Hypothalamus (tissue), 51 donors: Measurements from ENCODE around the gene HIBCH.
"Not testable (repeated sequence)": the region's sequence is repeated elsewhere in the genome, so short reads cannot be mapped to it uniquely, and the experiment has no call there.

Experiments used
- DNase-seq, 51 donors: peaks; one replicate each; lab custom pipeline; 2025; lab: John Stamatoyannopoulos, UW

The HIBCH gene

GRCh38 chr2:190343536-190344275, 24.1 kb upstream of the HIBCH start, which contains the start of gene INPP1:
INPP1 (plus strand) TSS chr2:190343589; CDS start chr2:190360103, 16,514 bp downstream.
- peak in 42 of 51 donors; percentile 25 to 85 (median 62) for DNase-seq

- DNase-seq: peak in 2 of 51 donors; percentile 11 to 68
These were observed 23.5 kb upstream of the HIBCH start for GRCh38 chr2:190343089-190343535.

DNA sequence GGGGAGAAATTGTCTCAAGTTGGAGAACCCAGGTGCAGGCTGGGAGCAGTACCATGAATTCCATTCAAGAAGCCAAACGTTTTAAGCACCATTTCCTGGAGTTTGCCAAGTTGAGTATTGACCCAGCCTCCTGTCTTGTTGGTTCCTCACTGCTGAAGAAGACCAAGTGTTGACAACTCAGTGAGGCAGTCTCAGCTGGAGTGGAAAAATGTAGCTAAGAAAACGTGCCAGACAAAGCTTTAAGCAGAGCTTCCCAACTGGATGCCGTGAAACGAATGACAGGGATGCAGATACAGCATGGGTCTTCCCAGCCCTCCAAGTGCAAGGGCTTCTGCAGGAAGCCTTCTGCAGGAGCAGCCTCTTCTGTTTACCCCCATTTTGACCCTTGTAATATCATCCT, 23.0 kb upstream of the HIBCH start:
- DNase-seq: no peak

- DNase-seq: no peak
These were observed 20.7 kb upstream of the HIBCH start for GRCh38 chr2:190340369-190340768.

DNA sequence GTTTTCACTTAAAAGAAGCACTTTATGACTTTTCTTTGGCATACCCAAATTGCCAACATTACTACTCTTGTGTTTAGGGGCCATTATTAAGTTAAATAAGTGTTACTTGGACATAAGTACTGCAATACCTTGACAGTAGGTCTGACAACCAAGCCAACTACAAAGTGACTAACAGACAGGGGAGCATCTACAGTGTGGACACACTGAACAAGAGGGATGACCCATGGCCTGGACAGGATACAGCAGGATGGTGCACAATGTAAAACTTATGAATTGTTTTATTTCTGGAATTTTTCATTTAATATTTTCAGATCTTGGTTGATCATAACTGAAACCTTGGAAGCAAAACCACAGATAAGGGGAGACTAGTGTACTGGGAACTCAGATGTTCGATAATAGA, 19.8 kb upstream of the HIBCH start:
- DNase-seq: no peak

DNA sequence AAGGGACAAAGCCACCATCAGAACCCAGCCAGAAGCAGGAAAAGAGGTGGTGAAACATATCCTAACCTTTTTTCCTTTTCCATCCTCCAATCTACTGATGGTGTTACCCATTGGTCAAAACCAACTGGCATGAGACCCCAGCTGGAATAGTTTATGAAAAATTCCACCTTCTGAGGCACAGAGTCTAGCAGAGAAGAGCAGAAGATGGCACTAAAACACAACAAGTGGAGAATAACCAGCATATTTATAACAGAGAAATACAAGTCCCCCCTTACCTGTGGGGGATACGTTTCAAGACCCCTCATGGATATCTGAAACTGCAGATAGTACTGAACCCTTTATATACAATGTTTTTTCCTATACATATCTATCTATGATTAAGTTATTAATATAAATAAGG, 18.8 kb upstream of the HIBCH start:
- peak in 1 of 51 donors; percentile 12 for DNase-seq

DNA sequence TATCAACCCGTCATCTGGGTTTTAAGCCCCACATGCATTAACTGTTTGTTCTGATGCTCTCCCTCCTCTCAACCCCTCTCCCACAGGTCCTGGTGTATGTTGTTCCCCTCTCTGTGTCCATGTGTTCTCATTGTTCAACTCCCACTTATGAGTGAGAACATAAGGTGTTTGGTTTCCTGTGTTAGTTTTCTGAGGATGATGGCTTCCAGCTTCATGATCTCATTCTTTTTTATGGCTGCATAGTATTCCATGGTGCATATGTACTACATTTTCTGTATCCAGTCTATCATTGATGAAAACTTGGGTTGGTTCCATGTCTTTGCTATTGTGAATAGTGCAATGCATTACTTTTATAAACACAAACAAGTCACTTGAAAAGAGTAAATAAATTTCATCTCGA, 16.8 kb upstream of the HIBCH start:
- no peak for DNase-seq

DNA sequence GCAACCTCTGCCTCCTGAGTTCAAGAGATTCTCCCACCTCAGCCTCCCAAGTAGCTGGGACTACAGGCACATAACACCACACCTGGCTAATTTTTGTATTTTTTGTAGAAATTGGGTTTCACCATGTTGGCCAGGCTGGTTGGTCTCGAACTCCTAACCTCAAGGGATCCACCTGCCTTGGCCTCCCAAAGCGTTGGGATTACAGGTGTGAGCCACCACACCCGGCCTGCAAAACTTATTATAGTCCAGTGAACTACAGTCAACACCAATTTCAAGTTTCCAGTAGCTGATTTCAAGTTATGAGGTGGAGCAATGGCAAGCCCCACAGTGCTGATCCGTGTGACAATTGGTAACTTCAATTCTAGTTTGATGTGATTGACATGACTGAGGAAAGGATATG, 16.0 kb upstream of the HIBCH start:
- DNase-seq: not testable (repeated sequence)

DNA sequence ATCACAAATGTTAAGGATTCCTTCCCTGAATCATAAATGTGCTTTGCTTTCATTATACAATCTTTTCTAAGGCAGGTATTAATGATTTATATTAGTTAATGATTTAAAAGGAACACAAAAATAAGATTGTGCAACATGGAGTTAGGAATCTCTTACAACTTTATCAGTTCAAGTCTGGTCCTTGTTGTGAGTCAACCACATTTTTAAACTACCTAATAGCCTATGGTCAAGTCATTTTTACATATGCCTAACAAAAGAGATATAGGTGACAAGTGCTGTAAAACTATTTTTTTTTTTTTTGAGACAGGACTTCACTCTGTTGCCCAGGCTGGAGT, 15.6 kb upstream of the HIBCH start:
- no peak for DNase-seq

- no peak for DNase-seq
These were observed 15.0 kb upstream of the HIBCH start for GRCh38 chr2:190334479-190335224.

- no peak for DNase-seq
These were observed 14.3 kb upstream of the HIBCH start for GRCh38 chr2:190333928-190334327.

- DNase-seq: no peak
These were observed 13.8 kb upstream of the HIBCH start for GRCh38 chr2:190333395-190333794.

- DNase-seq: no peak
These were observed 9.0 kb upstream of the HIBCH start for GRCh38 chr2:190328573-190329147.

DNA sequence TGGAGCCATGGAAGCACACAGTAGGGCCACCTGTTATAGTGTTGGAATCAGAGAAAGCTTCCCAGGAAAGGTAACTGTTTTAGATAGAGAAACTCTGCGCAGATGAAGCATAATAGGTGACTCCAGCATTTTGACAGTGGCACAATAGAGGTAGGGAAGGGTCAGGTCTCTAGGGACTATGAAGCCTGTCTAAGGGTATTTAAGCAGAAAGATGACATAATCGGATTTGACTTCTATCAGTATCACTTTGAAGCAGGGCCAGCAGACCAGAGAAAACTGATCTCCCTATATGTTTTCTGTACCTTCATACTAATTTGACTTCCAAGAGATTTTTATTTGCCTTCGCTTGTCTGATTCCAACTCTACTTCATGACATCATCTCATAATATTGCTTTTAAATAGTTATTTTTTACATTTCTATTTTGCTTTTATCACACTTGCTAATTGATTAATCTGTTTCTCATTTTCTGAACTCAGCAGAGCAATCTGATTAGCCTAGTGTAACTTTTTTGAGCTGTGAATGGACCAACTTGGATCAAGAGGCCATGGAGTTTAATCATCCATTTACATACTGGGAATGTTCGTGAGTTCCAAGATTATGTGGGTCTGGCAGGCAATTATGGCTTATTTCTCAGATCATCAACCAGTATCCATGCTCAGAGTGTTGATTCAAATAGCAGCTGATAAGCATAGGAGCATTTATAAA, 8.4 kb upstream of the HIBCH start:
- DNase-seq: no peak

DNA sequence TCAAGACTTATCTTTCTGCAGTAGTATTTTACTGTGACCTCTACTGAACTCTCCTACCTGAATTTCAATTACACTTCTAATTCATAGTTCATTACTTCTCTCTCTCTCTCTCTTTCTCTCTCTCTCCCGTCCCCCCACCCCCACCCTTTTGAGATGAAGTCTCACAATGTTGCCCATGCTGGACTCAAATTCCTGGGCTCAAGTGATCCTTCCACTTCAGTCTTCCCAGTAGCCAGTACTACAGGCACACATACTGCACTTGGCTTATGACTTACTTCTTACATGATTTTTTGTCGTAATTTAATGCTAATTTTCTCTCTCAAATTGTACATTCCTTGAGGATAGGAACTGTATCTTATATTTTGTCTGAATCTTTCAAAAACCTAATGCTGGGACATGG, 6.0 kb upstream of the HIBCH start:
- DNase-seq: no peak

DNA sequence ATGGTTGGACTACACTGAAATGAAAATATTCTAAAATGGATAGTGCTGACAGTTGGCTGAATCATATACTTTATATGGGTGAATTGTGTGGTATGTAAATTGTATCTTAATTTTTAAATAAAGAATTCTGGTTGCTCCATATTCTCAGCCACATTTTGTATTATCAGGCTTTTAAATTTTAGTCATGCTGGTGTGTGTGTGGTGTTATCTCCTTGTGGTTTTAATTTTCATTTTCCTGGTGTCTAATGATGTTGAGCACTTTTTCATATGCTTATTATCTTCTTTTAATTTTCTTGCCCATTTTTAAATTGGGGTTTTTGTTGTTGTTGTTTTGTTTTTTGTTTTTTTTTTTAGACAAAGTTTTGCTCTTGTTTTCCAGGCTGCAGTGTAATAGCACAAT, 3.8 kb upstream of the HIBCH start:
- no peak for DNase-seq

DNA sequence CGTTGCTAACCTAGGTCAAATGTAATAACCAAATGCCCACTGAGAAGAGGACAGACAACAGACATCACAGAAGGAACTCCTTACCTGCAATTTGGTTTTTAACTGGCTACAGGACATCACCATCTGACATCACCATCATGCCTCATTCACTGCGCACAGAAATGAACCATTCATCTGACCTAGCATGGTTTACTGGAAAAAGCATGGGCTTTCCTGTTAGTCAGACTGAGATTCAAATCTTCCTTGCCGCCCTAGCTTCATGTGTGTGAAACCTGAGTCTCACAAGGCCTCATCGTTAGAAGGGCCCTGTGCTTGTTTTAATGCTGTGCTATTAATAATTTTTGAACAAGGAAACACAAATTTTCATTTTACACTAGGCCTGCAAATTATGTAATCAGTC, 1.1 kb upstream of the HIBCH start:
- DNase-seq: no peak

DNA sequence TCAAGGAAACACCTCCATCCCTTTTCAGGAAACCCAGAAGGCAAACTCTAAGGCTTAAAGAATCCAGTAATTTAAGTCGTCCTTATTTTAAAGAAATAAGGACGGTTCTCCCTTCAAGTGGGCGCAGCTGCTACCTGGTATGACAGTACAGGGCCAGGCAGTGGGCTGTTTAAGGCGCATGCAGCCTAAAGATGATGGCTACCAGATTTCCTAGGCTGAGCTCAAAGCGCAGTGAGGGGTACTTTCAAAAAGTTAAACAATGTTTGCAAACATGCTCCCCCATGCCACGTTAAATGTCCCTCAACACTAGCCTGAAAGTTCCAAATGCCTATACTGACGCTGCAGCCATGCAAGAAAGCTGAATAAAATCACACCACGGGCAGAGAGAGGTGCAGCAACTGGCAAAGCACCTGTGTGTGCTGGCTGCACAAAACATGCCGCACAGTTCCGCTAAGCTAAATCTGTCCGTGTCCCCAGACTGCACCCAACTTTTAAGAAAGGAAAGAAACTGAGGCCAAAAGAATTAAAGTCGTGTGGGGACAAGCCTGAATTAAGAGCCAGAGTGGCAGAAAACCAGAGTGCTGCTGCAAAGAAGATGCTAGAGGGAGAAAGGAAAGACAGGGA, 583 bp downstream of the HIBCH start:
- peak in 8 of 51 donors; percentile 14 to 80 (median 45) for DNase-seq

DNA sequence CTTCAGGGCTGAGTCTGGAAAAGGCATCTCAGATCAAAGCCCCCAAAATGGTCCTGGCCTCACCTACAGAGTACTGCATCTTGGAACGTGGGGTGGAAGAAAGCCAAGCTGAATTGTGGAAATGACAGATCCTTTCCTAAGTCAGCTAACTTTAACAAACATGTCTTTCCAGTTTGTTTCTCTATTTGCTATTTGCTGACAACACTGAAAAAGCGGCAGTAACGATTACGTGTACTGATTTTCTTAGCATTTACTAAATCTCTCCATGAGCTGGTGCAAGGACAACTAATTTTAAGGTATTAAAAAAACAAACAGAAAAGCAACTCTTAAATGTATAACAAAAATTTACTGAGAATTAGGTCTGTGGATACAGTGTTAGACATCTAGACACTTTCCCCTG, 1.1 kb downstream of the HIBCH start:
- no peak for DNase-seq

- no peak for DNase-seq
These were observed 4.4 kb downstream of the HIBCH start for GRCh38 chr2:190315273-190315672.

- no peak for DNase-seq
These were observed 5.7 kb downstream of the HIBCH start for GRCh38 chr2:190313880-190314279.
